Measurements from ENCODE around the gene SLC25A51. TPM values are rescaled to one million over a fixed set of nuclear protein-coding genes. Genes with fewer than 3 reads are reported as not detected.

The SLC25A51 gene
- total RNA-seq, 4 donors from 2014 or later = 29.0 to 41.9 (median 39.3) TPM

DNA sequence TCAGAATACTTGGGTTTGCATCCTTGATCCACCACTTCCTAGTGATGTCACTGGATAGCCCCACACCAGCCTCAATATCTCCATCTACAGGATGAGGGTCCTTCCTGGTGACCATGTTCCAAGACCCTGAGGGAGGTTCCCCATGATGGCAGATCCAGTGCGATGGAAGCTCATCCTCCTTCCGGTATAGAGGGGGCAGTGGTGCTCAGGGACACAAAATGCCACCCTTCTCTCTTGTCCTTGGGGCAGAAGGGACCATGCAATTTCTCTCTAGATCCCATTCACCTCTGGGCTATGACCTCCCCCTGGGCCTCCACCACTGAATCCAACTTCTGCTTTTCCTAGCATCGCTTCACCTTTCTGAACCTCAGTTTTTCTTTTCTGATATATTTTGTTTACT lies 5.4 kb upstream of the SLC25A51 start:
- WGBS = 89% methylated on average over 3 of the region's 3 CpGs
- intact Hi-C loops (cut with DNase I) = no loop called here

GRCh38 chr9:37908698-37909186 lies 4.8 kb upstream of the SLC25A51 start:
- 82% methylated on average over 4 of the region's 4 CpGs for WGBS
- Histone ChIP-seq H3K4me1 (peaks cover 9 to 20% (median 11%) of the 10 kb centered on the region in 4 donors), H3K27me3 (no peaks in the 10 kb centered on the region), H3K4me3 (no peak overlapping the region), H3K36me3 (no peaks in the 10 kb centered on the region), H3K9me3 (no peaks in the 10 kb centered on the region), H3K27ac (replicated peaks in 1 of 4) (no peak overlapping the region)
- intact Hi-C loops (cut with DNase I) = no loop called here
- peak; percentile 57 for DNase-seq (ENCODE audit: extremely low spot score)
- TF ChIP-seq CTCF (IDR thresholded peaks at IDR 0.05) = no peak
- no peak for TF ChIP-seq EP300 (IDR thresholded peaks at IDR 0.05)
- no peak for TF ChIP-seq POLR2AphosphoS5 (IDR thresholded peaks at IDR 0.05)
- TF ChIP-seq POLR2A (IDR thresholded peaks at IDR 0.05; ENCODE audit: low read depth) = no peak

More for the DNA sequence above, 5.4 kb upstream of the SLC25A51 start:
- Histone ChIP-seq H3K27ac (replicated peaks in 1 of 4) (no peak overlapping the region), H3K4me1 (peaks cover 10 to 25% (median 15%) of the 10 kb centered on the region in 4 donors), H3K9me3 (no peaks in the 10 kb centered on the region), H3K36me3 (no peaks in the 10 kb centered on the region), H3K27me3 (no peaks in the 10 kb centered on the region), H3K4me3 (no peak overlapping the region)
- DNase-seq (ENCODE audit: extremely low spot score) = no peak
- TF ChIP-seq EP300 (IDR thresholded peaks at IDR 0.05) (no peak), POLR2A (IDR thresholded peaks at IDR 0.05; ENCODE audit: low read depth) (no peak), POLR2AphosphoS5 (IDR thresholded peaks at IDR 0.05) (no peak), CTCF (IDR thresholded peaks at IDR 0.05) (no peak)

DNA sequence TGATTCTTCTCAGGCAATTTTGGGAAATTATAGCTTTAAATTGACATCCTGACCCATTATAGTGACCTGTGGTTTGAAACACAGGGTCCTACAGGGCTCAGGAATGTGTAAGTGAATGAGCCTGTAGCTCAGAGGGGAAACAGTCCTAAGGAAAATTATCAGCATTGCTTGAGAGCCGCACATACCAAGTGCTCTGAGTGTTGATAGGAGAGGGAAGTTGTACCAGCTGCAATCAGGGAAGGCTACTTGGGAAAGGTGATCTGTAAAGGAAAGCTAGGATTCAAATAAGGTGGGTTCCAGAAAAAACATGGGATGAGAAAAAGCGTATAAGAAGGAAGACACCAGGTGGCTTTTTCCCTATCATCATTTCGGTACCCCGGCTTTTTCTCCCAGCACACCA lies 4.4 kb upstream of the SLC25A51 start:
- WGBS = 97% methylated on average over 4 of the region's 4 CpGs
- Histone ChIP-seq H3K4me1 (peaks cover 7 to 17% (median 14%) of the 10 kb centered on the region in 4 donors), H3K27me3 (no peaks in the 10 kb centered on the region), H3K27ac (replicated peaks in 1 of 4) (no peak overlapping the region), H3K4me3 (no peak overlapping the region), H3K9me3 (no peaks in the 10 kb centered on the region), H3K36me3 (no peaks in the 10 kb centered on the region)
- TF ChIP-seq POLR2A (IDR thresholded peaks at IDR 0.05; ENCODE audit: low read depth) (no peak), EP300 (IDR thresholded peaks at IDR 0.05) (no peak), POLR2AphosphoS5 (IDR thresholded peaks at IDR 0.05) (no peak), CTCF (IDR thresholded peaks at IDR 0.05) (no peak)
- peak; percentile 57 for DNase-seq (ENCODE audit: extremely low spot score)
- intact Hi-C loops (cut with DNase I) = no loop called here

DNA sequence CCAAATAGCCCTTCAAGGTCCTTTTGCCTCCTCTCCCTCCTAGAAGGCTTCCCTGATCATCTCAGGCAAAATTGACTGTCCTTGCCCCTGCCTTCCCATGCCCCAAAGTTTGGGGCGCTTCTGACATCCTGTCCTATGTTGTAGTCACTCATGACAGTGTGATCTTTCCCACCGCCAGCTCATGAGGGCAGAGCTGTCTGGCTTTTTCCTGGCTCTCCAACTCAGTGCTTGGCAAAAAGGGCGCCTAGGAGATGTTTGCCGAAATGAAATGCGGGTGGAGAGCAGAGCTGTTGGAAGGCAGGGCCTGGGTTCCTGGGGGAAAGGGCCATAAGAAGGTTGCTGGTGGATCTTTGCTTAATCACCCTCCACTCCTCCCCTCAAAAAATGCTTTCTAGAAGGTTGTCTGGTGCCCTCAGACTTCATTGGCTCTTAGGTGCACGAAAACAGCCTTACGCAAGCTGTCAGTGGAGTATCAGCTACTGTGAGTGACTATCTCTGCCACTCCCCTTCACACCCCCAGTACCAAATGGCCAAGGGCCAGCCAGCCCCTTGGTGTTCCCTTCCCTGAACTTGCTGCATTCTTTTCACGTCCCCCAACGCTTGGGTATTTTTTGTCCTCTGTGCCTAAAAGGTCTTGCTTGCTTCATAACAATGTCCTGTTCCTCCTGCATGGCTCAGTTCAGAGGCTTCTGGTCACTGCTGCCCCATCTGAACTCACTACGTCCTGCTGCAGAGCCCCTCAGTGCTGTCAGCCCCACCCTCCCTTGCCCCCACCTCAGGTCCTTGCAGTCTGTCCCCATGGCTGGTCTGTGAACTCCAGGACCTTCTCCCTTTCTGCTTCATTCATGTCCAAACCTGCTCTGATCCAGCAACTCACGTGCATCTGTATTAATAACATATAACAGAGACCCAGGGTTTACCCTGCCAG lies 2.6 kb upstream of the SLC25A51 start:
- intact Hi-C loops (cut with DNase I) = no loop called here
- H3K27ac ChIP-seq (replicated peaks in 1 of 4) = no peak overlapping the region
- H3K36me3 ChIP-seq = no peaks in the 10 kb centered on the region
- H3K4me1 ChIP-seq = peaks cover 17 to 32% (median 30%) of the 10 kb centered on the region in 4 donors
- no peak for DNase-seq (ENCODE audit: extremely low spot score)
- H3K27me3 ChIP-seq = no peaks in the 10 kb centered on the region
- no peak for TF ChIP-seq EP300 (IDR thresholded peaks at IDR 0.05)
- no peak for TF ChIP-seq POLR2A (IDR thresholded peaks at IDR 0.05; ENCODE audit: low read depth)
- no peak for TF ChIP-seq CTCF (IDR thresholded peaks at IDR 0.05)
- TF ChIP-seq POLR2AphosphoS5 (IDR thresholded peaks at IDR 0.05) = no peak
- WGBS = 82% methylated on average over 11 of the region's 11 CpGs
- no peak overlapping the region for H3K4me3 ChIP-seq
- no peaks in the 10 kb centered on the region for H3K9me3 ChIP-seq
